GM06990 (cell line): Measurements from ENCODE around the gene CAPNS2.
"Not testable (repeated sequence)": the region's sequence is repeated elsewhere in the genome, so short reads cannot be mapped to it uniquely, and the experiment has no call there.

Experiments
- DNase-seq: peaks from one replicate; pipeline ENCODE4 v3.0.0-alpha.2; 2011; ENCODE audit not compliant: insufficient read length; ENCODE audit errors: extremely low read depth
- H3K27me3 ChIP-seq: replicated peaks from 2 replicates; pipeline ENCODE4 v1.6.0; 2011; ENCODE audit warnings: low read length; ENCODE audit not compliant: control insufficient read depth, insufficient read depth
- H3K36me3 ChIP-seq: 2 replicates; pipeline ENCODE4 v1.5.1; 2011; ENCODE audit warnings: low read length; ENCODE audit not compliant: control insufficient read depth, insufficient read depth
- H3K4me3 ChIP-seq: replicated peaks from 2 replicates; pipeline ENCODE4 v1.5.1; 2011; ENCODE audit warnings: low read depth, mild to moderate bottlenecking, control low read depth, low read length
- TF ChIP-seq, protein P1 (sequence below): IDR thresholded peaks from 2 replicates; pipeline ENCODE4 v1.5.1; 2011; ENCODE audit warnings: low read length, control low read depth, mild to moderate bottlenecking, inconsistent platforms; ENCODE audit not compliant: insufficient read depth, poor library complexity, severe bottlenecking

Gene CAPNS2

DNA sequence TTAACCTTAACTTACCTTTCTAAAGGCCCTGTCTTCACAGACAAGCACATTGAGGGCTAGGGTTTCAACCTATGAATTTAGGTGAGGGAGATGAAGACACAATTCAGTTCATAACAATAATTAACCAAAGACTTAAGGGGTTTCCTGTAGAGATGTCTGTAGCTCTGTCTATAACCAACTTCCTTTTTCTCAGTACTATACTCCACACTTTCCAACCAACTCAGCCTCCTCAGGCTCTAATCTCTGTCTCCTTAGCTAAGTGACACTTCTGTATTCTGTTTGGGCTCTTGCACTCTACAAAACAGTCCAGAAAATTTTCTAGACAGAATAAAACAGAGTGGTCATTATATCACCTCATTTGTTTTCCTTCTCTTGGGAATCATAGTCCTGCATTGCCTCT lies 25.8 kb downstream of the CAPNS2 start:
- DNase-seq = no peak
- Histone ChIP-seq H3K4me3 (no peak overlapping the region), H3K27me3 (no peaks in the 10 kb centered on the region), H3K36me3 (no peaks in the 10 kb centered on the region)
- TF ChIP-seq, protein P1, sequence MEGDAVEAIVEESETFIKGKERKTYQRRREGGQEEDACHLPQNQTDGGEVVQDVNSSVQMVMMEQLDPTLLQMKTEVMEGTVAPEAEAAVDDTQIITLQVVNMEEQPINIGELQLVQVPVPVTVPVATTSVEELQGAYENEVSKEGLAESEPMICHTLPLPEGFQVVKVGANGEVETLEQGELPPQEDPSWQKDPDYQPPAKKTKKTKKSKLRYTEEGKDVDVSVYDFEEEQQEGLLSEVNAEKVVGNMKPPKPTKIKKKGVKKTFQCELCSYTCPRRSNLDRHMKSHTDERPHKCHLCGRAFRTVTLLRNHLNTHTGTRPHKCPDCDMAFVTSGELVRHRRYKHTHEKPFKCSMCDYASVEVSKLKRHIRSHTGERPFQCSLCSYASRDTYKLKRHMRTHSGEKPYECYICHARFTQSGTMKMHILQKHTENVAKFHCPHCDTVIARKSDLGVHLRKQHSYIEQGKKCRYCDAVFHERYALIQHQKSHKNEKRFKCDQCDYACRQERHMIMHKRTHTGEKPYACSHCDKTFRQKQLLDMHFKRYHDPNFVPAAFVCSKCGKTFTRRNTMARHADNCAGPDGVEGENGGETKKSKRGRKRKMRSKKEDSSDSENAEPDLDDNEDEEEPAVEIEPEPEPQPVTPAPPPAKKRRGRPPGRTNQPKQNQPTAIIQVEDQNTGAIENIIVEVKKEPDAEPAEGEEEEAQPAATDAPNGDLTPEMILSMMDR = no peak

DNA sequence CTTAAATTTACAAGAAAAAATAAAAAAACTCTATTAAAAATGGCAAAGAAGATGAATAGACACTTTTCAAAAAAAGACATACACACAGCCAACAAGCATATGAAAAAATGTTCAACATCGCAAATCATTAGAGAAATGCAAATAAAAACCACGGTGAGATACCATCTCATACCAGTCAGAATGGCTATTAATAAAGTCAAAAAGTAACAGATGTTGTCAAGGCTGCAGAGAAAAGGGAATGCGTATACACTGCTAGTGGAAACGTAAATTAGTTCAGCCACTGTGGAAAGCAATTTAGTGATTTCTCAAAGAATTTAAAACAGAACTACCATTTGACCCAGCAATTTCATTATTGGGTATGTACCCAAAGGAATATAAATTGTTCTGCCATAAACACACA lies 31.4 kb downstream of the CAPNS2 start:
- H3K36me3 ChIP-seq = no peaks in the 10 kb centered on the region
- no peaks in the 10 kb centered on the region for H3K27me3 ChIP-seq
- no peak overlapping the region for H3K4me3 ChIP-seq
- TF ChIP-seq, protein P1 = no peak
- no peak for DNase-seq

- no peaks in the 10 kb centered on the region for H3K36me3 ChIP-seq
- H3K4me3 ChIP-seq = no peak overlapping the region
- no peaks in the 10 kb centered on the region for H3K27me3 ChIP-seq
- no peak for DNase-seq
- TF ChIP-seq, protein P1 = no peak
These were observed 39.4 kb downstream of the CAPNS2 start for GRCh38 chr16:55605754-55606336.

DNA sequence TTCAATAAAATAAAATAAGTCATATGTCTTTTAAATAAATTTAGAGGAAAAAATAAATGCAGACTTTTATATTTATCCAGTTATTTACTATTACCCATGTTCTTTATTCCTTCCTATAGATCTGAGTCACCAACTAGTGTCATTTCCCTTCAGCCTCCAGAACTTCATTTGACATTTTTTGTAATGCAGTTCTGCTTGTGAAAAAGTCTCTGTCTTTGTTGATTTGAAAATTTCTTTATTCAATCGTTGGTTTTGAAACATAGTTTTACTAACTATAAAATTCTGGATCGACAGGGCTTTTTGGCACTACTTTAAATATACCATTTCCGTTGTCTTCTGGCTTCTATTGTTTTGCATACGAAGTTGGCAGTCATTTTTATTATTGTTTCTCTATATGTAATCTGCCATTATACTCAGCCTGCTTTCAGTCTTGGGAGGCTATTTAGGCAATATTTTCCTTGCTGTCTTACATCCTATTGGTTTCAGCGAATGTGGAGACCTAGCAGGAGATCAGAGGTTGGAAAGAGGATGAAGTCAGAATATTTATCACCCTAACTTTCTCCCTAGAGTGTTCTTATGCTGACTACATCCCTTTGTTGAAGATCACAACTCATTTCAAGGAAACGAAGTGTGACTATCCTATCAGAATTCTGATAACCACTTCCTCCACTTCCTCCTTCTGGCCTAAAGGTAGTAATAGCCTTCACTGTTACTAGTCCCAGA lies 47.3 kb downstream of the CAPNS2 start:
- TF ChIP-seq, protein P1 = no peak
- DNase-seq = no peak
- Histone ChIP-seq H3K4me3 (no peak overlapping the region), H3K27me3 (no peaks in the 10 kb centered on the region), H3K36me3 (no peaks in the 10 kb centered on the region)

DNA sequence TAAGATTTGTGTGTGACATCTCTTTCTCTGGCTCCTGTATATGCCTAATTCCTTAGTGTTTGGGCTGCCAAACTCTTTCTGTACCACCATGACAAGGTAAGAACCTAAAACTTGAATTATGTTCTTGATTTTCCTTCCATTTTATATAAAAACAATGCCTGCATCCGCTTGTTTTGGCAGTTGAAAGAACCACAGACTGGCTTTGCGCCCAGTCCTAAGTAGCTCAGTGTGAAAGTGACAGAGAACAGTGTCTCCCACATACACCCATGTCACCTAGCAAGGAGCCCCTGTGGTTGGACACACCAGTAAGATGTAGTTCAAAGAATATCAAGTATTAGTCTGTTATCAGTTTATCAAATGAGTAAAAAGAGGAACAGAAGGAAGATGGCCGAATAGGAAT lies 48.6 kb downstream of the CAPNS2 start:
- TF ChIP-seq, protein P1 = no peak
- Histone ChIP-seq H3K36me3 (no peaks in the 10 kb centered on the region), H3K4me3 (no peak overlapping the region), H3K27me3 (no peaks in the 10 kb centered on the region)
- no peak for DNase-seq

DNA sequence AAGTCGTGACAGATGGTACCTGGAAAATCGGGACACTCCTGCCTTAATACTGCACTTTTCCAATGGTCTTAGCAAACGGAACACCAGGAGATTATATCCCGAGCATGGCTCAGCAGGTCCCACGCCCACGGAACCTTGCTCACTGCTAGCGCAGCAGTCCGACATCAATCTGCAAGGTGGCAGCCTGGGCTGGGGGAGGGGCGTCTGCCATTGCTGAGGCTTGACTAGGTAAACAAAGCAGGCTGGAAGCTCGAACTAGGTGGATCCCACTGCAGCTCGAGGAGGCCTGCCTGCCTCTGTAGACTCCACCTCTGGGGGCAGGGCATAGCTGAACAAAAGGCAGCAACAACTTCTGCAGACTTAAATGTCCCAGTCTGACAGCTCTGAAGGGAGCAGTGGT lies 49.2 kb downstream of the CAPNS2 start:
- not testable (repeated sequence) for H3K36me3 ChIP-seq, DNase-seq, H3K27me3 ChIP-seq, H3K4me3 ChIP-seq
